H4 (cell line): ENCODE data around the gene GIMAP8. TPM values are rescaled to one million over a fixed set of nuclear protein-coding genes. Genes with fewer than 3 reads are reported as not detected.
"Not testable (repeated sequence)": the region's sequence is repeated elsewhere in the genome, so short reads cannot be mapped to it uniquely, and the experiment has no call there.

Experiments used
- DNase-seq: peaks from one replicate; pipeline ENCODE4 v3.0.0-alpha.2; 2015; ENCODE audit warnings: low spot score
- total RNA-seq: library from RNA; depleted of rRNA; stranded (reverse); fragments of >200 nt; shearing (Covaris generic); gene quantifications from 2 replicates; pipeline ENCODE4 v1.2.3, GENCODE V29; 2014

The GIMAP8 gene
- total RNA-seq, 1 experiment from 2014 or later = not detected

DNA sequence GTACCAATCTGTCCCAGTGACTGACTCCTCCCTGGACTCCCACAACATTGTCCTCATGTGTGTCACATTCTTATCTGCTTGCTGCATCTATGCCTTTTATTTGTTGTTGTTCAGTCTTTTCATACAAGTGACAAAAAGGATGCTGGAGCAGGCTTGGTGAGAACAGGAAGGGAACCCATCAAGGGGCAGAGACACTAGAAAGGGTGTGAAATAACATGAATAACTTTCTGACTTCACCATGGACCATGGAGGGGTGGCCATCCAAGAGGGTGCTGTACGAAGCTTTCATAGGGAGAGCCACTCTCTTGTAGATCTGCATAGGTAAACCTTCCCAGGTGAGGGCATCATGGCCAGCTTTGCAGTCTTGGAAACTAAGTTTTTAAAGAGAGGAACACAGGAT lies 14.5 kb downstream of the GIMAP8 start:
- DNase-seq = no peak

GRCh38 chr7:150465414-150465813 lies 15.0 kb downstream of the GIMAP8 start:
- no peak for DNase-seq

DNA sequence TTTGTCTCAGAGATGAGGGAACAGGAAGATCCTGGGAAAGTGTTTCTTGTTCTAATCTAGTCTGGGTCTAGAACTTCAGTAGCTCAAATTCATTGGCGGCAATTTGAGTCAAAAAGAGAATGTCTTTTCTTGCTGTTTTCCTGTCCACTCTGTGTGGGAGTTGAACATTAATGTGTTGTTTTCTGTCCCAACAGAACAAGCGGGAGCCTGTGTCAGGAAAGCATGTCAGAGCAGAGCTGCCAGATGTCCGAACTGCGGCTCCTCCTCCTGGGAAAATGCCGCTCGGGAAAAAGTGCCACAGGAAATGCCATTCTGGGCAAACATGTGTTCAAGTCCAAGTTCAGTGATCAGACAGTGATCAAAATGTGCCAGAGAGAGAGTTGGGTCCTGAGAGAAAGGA lies 16.0 kb downstream of the GIMAP8 start:
- DNase-seq = no peak

DNA sequence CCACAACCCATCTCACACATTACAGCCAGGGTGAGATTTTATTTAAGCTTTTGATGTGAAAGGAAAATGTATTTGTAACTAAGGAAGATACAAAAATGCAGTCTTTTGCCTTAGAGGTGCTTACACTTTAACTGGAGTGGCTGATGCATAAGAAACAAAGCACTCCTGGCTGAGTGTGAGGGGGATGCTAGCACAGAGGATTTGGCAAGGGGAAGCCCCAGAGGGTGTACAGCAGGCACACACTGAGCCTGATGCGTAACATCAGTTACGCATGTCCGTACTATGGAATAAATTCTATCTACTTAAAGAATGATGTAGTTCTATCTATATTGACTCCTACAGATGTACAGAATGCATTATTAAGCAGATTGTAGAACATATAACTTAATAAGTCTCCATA lies 17.8 kb downstream of the GIMAP8 start:
- no peak for DNase-seq

GRCh38 chr7:150471886-150472285 lies 21.5 kb downstream of the GIMAP8 start:
- DNase-seq = no peak

GRCh38 chr7:150473902-150474301 lies 23.5 kb downstream of the GIMAP8 start:
- no peak for DNase-seq

- no peak for DNase-seq
Measured at GRCh38 chr7:150476285-150476684, 25.9 kb downstream of the GIMAP8 start.

DNA sequence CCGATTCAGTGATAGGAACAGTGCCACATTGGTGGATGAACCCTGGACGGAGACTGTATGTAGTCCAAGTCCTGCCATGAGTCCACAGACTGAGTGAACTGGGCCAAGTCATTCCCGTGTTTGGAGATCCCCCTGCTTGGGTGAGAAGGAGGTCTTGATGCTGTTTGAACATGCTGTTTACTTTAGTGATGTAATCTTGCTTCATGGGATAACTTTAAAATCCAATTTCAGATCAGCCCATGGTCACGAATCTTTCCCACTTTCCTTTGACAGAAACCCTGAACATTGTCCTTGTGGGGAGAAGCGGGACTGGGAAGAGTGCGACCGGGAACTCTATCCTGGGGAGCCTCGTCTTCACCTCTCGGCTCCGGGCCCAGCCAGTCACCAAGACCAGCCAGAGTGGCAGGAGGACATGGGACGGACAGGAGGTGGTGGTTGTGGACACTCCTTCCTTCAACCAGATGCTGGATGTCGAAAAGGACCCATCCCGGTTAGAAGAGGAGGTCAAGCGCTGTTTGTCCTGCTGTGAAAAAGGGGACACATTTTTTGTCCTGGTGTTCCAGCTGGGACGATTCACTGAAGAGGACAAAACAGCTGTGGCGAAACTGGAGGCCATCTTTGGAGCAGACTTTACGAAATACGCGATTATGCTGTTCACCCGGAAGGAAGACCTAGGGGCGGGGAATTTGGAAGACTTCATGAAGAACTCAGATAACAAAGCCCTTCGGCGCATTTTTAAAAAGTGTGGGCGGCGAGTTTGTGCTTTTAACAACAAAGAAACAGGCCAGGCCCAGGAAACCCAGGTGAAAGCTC lies 26.6 kb downstream of the GIMAP8 start:
- no peak for DNase-seq

DNA sequence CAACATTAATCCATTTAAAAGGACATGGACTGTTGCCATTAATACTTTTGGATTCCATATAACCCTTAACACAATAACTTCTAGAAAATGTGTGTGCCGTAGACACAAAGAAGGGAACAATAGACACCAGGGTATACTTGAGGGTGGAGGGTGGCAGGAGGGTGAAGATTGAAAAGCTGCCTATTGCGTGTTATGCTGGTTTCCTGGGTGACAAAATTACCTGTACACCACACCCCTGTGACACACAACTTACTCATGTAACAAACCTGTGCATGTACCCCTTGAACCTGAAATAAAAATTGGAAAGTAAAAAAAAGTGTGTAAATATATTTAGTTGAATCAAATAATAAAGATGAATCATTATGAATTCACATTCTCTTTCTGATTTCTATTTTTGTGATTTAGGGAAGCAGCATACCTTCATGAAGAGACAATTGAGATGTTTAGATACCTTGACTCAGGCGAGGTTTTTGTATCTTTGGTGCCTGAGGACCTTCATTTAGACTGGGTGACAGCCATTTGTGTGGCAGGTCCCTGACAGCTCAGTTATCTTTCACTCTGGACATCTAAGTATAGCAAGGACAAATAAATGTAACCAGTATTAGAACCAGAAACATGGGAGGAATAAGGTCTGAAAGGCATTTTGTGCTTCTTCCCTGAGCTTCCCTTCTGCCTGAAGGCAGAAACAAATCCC lies 28.7 kb downstream of the GIMAP8 start:
- no peak for DNase-seq

GRCh38 chr7:150481186-150481920 lies 30.9 kb downstream of the GIMAP8 start:
- no peak for DNase-seq

DNA sequence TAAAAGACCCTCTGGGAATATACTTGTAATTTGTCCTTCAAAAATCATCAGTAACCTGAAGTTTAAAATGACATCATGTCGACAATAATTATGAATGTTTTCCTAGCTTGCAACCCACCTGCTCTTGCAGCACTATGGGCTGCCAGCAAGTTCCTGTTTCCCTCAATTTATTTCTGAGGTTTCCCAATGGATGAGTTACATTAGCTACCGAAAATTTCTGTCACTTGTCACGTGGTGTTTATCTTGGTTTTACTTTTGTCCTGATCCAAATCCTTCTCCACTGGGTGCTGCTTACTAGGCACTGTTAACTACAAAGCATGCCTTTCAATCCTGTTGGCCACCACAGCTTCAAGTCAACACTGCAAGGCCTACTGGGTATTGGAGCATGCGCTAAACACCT lies 31.5 kb downstream of the GIMAP8 start:
- no peak for DNase-seq

- not testable (repeated sequence) for DNase-seq
Measured at GRCh38 chr7:150483514-150483913, 33.1 kb downstream of the GIMAP8 start.

- DNase-seq = not testable (repeated sequence)
Measured at GRCh38 chr7:150484071-150484470, 33.6 kb downstream of the GIMAP8 start.

GRCh38 chr7:150487625-150488024 lies 37.2 kb downstream of the GIMAP8 start:
- DNase-seq = no peak

DNA sequence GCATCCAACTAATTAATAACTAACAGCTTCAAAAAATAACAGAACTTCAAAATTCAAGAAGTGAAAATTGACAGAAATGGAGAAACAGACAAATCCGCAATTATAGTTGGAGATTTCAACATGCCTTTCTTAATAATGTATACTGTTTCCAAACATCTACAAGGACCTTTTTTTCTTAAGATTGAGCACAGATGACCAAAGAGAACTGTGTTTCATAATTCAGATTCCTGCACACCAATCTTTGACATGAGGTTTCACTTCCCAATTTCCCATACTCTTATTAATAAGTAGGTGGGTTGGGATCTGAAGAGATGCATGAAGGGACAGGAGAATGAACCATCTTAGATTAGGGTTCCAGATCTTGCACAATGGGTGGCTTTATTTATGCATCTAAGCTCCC lies 39.4 kb downstream of the GIMAP8 start:
- no peak for DNase-seq

DNA sequence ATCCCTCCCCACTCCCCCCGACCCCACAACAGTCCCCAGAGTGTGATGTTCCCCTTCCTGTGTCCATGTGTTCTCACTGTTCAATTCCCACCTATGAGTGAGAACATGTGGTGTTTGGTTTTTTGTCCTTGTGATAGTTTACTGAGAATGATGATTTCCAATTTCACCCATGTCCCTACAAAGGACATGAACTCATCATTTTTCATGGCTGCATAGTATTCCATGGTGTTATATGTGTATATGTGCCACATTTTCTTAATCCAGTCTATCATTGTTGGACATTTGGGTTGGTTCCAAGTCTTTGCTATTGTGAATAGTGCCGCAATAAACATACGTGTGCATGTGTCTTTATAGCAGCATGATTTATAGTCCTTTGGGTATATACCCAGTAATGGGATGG lies 43.0 kb downstream of the GIMAP8 start:
- not testable (repeated sequence) for DNase-seq

- no peak for DNase-seq
Measured at GRCh38 chr7:150502519-150502918, 52.1 kb downstream of the GIMAP8 start.

DNA sequence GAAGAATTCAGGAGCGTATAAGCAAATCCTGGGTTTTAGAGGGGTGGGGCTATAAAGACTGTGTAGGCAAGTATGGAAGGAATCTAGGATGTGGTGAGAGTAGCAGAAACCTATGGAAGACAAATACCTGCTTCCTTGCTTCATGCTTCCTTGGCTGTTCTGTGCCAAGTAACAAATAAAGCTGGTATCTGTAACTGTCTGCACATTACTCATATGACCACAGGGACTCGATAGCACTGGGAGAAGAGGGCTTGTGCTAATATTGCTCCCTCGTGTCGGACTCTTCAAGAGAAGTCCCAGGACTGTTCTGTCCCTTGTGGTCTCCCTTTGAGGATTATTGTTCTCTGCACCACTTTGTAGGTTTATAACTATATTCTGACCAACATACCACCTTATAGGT lies 52.7 kb downstream of the GIMAP8 start:
- no peak for DNase-seq

DNA sequence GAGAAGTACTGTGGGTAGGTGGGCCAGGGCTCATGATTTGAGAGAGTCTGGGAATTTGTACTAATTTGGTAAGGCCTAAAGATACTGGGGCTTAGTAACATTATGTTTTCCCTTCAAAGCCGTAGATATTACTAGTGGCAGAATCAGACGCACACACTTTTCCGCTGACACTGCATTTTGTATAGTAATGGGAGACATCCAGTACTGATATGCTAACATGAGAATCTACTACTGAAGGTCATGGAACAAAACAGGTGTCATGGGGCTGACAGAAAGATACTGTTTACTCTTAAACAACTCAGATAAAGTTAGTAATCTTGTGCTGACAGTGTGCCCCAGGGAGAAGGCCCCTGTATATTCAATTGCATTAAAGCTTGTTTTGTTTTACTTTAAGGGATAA lies 53.2 kb downstream of the GIMAP8 start:
- no peak for DNase-seq

- DNase-seq = no peak
Measured at GRCh38 chr7:150507947-150508602, 57.6 kb downstream of the GIMAP8 start.

GRCh38 chr7:150511048-150511447 lies 60.6 kb downstream of the GIMAP8 start:
- DNase-seq = no peak

GRCh38 chr7:150513758-150514157 lies 63.3 kb downstream of the GIMAP8 start:
- DNase-seq = no peak
